Measurements from ENCODE around the gene PPP1R15A.

DNA sequence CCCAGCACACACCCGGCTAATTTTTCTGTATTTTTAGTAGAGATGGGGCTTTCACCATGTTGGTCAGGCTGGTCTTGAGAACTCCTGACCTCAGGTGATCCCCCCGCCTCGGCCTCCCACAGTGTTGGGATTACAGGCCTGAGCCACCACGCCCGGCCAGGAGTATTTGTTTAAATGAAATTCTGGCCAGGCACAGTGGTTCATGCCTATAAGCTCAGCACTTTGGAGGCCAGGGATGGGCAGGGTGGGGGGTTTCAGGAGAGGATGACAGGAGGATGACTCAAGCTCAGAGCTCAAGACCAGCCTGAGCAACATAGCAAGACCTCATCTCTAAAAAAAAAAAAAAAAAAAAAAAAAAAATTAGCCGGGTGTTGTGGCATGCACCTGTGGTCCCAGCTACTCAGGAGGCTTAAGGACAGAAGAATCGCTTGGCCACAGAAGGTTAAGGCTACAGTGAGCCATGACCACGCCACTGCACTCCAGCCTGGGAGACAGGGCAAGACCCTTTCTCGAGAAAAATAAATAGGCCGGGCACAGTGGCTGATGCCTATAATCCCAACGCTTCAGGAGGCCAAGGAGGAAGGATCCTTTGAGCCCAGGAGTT, 53.1 kb downstream of the PPP1R15A start:
- TF ChIP-seq, protein P1, sequence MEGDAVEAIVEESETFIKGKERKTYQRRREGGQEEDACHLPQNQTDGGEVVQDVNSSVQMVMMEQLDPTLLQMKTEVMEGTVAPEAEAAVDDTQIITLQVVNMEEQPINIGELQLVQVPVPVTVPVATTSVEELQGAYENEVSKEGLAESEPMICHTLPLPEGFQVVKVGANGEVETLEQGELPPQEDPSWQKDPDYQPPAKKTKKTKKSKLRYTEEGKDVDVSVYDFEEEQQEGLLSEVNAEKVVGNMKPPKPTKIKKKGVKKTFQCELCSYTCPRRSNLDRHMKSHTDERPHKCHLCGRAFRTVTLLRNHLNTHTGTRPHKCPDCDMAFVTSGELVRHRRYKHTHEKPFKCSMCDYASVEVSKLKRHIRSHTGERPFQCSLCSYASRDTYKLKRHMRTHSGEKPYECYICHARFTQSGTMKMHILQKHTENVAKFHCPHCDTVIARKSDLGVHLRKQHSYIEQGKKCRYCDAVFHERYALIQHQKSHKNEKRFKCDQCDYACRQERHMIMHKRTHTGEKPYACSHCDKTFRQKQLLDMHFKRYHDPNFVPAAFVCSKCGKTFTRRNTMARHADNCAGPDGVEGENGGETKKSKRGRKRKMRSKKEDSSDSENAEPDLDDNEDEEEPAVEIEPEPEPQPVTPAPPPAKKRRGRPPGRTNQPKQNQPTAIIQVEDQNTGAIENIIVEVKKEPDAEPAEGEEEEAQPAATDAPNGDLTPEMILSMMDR (IDR thresholded peaks at IDR 0.05; ENCODE audit: low read length) = no peak
- TF ChIP-seq EZH2 (IDR thresholded peaks at IDR 0.05; ENCODE audit: borderline replicate concordance, low read length) = no peak
